GM12864 (cell line): ENCODE results near the gene THADA.

Source experiments
- DNase-seq: peaks from one replicate; pipeline ENCODE4 v3.0.0-alpha.2; 2011; ENCODE audit warnings: low read depth
- H3K4me3 ChIP-seq: 2 replicates; pipeline ENCODE4 v1.5.1; 2011; ENCODE audit warnings: mild to moderate bottlenecking, low read depth, low read length, control low read depth
- TF ChIP-seq, protein P1 (sequence below): IDR thresholded peaks from 2 replicates; pipeline ENCODE4 v1.5.1; 2011; ENCODE audit warnings: low read depth, mild to moderate bottlenecking, moderate library complexity, low read length, control low read depth, inconsistent platforms; ENCODE audit errors: missing control alignments

THADA gene

DNA sequence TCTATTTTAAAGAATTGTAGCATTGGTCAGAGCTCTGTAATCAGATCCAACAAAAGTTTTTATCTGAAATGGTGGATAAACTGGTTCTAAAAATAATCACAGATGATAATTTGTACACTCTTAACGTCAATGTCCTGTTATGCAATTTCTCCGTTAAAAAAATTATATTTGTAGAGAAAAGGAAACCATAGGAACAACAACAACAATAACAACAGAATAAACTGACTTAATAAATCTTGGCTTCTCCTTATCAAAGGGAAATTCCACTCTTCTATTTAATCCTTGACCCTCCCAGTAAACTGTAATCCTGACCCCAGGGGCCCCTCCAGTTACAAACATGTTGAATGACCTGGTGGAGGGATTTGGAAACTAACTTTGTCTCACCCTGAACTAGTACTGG, 290.8 kb downstream of the THADA start:
- TF ChIP-seq, protein P1, sequence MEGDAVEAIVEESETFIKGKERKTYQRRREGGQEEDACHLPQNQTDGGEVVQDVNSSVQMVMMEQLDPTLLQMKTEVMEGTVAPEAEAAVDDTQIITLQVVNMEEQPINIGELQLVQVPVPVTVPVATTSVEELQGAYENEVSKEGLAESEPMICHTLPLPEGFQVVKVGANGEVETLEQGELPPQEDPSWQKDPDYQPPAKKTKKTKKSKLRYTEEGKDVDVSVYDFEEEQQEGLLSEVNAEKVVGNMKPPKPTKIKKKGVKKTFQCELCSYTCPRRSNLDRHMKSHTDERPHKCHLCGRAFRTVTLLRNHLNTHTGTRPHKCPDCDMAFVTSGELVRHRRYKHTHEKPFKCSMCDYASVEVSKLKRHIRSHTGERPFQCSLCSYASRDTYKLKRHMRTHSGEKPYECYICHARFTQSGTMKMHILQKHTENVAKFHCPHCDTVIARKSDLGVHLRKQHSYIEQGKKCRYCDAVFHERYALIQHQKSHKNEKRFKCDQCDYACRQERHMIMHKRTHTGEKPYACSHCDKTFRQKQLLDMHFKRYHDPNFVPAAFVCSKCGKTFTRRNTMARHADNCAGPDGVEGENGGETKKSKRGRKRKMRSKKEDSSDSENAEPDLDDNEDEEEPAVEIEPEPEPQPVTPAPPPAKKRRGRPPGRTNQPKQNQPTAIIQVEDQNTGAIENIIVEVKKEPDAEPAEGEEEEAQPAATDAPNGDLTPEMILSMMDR, result no peak
- no peak for DNase-seq
- no peak overlapping the region for H3K4me3 ChIP-seq

DNA sequence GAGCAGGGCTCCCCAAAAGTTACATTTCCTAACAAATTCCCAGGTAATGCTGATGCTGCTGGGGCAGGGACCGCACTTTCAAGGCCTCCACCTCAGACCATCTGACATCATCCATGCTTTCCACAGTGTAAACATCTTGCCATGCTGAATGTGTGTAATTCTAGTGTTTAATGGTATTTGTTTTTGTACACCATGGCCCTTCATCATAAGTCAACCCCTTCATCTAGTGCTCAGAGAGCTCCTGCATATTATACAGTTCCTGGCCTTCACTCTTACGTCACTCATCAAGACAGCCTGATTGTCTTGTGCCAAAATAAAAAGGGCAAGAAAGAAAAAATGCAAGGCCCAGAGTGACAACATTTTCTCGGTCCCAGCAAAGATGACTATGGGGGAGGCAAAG, 291.9 kb downstream of the THADA start:
- DNase-seq, result no peak
- H3K4me3 ChIP-seq, result no peak overlapping the region
- TF ChIP-seq, protein P1, result no peak

DNA sequence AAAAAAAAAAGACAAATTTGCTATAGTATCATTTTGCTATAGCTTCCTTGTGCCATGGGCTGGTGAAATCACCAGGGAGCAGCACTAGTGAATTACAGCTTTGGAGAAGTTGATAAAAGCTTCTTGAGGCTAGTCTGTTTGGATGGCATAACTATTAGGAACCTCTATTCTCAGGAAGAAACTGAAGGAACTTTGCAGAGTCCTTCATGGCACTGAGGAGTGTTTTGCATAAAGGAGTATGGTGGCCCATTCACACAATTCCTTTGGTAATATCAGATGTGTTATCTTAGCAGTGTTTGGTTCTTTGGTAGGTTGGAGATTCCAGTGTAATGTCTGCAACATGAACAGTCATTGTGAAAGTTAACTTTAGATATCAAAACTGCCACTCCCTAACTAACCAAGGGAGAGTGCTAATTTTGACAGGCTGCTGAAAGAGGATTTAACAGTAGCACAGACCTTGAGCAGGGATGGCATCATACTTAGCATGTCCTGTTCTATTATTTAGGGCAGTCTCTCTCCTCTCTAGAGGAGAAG, 292.8 kb downstream of the THADA start:
- no peak overlapping the region for H3K4me3 ChIP-seq
- TF ChIP-seq, protein P1, result no peak
- DNase-seq, result no peak

DNA sequence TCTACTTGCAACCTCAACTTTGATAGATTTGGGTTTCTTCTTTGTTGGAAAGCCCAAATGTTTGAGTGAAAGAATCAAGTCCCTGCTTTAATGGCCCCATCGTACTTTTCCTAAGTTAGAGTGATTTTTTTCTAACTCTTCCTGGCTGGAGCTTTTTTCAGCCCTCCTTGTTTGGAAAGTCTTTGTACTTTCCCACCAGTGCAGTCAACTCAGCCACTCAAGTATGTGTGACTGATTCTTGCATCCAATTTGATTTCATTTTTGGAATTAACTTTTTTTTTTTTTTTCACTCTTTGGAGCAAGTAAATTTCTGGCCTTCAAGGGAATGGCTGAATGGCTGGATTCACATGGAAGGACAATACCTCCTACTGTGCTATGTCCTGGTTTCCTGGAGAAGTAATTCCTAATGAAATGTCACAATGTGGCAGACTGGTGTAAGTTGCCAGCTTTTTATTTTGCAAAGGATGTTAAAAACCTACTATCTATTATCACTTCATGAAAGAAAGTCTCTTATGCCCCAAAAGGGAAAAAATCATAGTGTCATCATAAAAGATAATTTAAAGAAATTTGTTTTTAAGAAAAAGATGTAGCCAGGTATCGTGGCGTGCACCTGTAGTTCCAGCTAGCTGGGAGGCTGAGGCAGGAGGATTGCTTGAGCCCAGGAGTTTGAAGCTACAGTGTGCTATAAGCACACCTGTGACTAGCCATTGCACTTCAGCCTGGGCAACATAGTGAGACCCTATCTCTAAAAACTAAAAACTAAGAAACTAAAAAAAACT, 293.5 kb downstream of the THADA start:
- TF ChIP-seq, protein P1, result no peak
- H3K4me3 ChIP-seq, result no peak overlapping the region
- no peak for DNase-seq

DNA sequence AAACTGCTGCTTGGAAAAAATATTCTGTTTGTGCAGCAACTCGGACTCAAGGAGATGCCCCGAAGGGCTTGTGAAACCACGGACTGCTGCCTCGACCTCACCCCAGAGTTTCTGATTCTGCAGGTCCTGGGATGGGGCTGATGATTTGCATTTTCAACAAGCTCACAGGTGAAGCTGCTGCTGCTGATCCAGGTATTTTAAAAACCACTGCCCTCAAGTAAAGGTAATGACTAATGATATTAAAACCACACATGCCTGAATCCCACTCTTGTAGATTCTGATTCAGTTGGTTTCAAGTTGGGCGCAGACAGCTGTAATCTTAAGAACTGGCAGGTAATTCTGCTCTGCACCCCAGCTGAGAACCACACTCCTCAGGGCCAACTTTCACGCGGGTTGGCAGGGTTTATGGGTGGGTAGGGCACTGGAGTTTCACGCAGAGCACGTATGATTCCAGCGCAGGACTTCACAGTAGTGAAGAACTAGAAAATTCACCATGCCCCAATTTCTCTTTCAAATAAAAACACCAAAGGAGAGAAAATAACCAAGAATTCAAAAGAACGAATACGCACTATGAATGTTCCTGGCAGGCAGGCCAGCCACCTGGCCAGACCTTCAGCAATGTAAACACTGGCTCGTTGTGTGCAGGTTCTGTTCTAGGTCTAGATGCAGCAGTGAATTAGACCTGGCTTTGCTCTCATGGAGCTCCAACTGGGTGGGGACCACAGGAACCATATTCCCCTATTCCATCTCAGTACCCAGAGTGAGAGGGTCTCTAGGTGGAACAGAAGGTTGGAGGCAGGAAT, 294.9 kb downstream of the THADA start:
- no peak overlapping the region for H3K4me3 ChIP-seq
- TF ChIP-seq, protein P1, result no peak
- DNase-seq, result no peak

DNA sequence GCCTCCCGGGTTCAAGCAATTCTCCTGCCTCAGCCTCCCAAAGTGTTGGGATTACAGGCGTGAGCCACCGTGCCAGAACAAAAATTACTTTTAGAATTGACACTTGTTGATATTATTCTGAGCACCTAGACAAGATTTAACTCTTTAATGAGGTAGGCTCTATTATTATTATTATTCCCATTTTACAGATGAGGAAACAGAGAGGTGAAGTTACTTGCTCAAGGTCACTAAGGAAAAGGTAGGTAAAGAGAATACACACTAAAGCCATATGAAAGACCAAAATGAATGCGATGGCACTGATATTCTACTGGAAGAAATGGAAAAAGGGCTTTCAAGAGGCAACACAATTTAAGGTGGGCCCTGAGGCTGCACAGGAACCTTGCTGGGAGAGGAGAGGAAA, 295.6 kb downstream of the THADA start:
- DNase-seq, result no peak
- TF ChIP-seq, protein P1, result no peak
- no peak overlapping the region for H3K4me3 ChIP-seq
